HepG2 (cell line): Measurements from ENCODE around the gene SNX9. TPM values are rescaled to one million over a fixed set of nuclear protein-coding genes. Genes with fewer than 3 reads are reported as not detected.
A peak's percentile ranks its signal among the peaks of the same experiment; 100 is the strongest.

Source experiments
- ATAC-seq: fragments of 200-7000 bp; cut with Tn5 transposase; 3 replicates; pipeline ENCODE4 v1.9.1; 2020; ENCODE audit warnings: mild to moderate bottlenecking, moderate library complexity
- BruUV-seq: library from RNA; stranded (reverse); fragments of 400-500 nt; replicated peaks from 2 replicates; lab custom pipeline; 2021; lab: Mats Ljungman, UMichigan
- CTCF ChIA-PET: fragments of 300-600 bp; formaldehyde crosslinking; extraction: SDS; loops from one replicate; lab custom pipeline; 2021; ENCODE audit warnings: low total read pairs, inconsistent platforms, low intra/inter-chr PET ratio; lab: Yijun Ruan, JAX
- POLR2A ChIA-PET: fragments of 350-600 bp; sonication (Branson Sonifier 250); formaldehyde crosslinking; loops from one replicate; lab custom pipeline; 2020; ENCODE audit warnings: antibody characterized with exemption, inconsistent platforms; lab: Yijun Ruan, JAX
- DNase-seq: peaks from one replicate; pipeline ENCODE4 v3.0.0-alpha.2; 2015; ENCODE audit warnings: low spot score
- FAIRE-seq: peaks from 3 replicates; lab custom pipeline; 2011; peaks lifted over from hg19 to GRCh38; lab: Jason Lieb, UNC
- H2AFZ ChIP-seq: one replicate; pipeline ENCODE4 v1.6.1; 2011; ENCODE audit warnings: low read length, inconsistent platforms
- H3K27ac ChIP-seq: fragments of 300-600 bp; 3 replicates; pipeline ENCODE4 v1.8.0; 2011; ENCODE audit warnings: mixed run types, mild to moderate bottlenecking, mixed read lengths, low read length, inconsistent platforms; ENCODE audit not compliant: insufficient read depth; ENCODE audit errors: extremely low read length
- H3K27me3 ChIP-seq, 2 experiments: fragments of 200-600 bp in 1 of 2; 2 replicates in 1 of 2; 3 replicates in 1 of 2; pipeline versions ENCODE4 v1.6.0 to v1.8.0; 2011; ENCODE audit warnings: low read length in 2 of 2, mild to moderate bottlenecking in 2 of 2, moderate library complexity in 2 of 2, inconsistent platforms in 1 of 2; ENCODE audit not compliant: insufficient read depth in 2 of 2, control insufficient read depth in 1 of 2
- H3K36me3 ChIP-seq, 2 experiments: fragments of 200-600 bp in 1 of 2; replicated peaks in 1 of 2; 2 replicates in 1 of 2; 3 replicates in 1 of 2; pipeline versions ENCODE4 v1.5.1 to v1.8.0; 2011; ENCODE audit warnings: low read length in 2 of 2, inconsistent platforms in 1 of 2; ENCODE audit not compliant: insufficient read depth in 2 of 2, control insufficient read depth in 1 of 2
- H3K4me1 ChIP-seq: 2 replicates; pipeline ENCODE4 v1.5.1; 2012; ENCODE audit warnings: low read length, inconsistent platforms; ENCODE audit not compliant: insufficient read depth
- H3K4me2 ChIP-seq: 2 replicates; pipeline ENCODE4 v1.6.0; 2011; ENCODE audit warnings: low read depth, low read length, inconsistent platforms
- H3K4me3 ChIP-seq, 3 experiments: fragments of 200-600 bp in 1 of 3; sonication (generic), shearing (Covaris generic) in 1 of 3; replicated peaks in 1 of 3; 2 replicates each; pipeline ENCODE4 v1.5.1; 2011 to 2016; ENCODE audit warnings: low read length in 3 of 3, inconsistent platforms in 2 of 3, low read depth in 2 of 3, mild to moderate bottlenecking in 2 of 3, control low read depth in 1 of 3, mixed read lengths in 1 of 3; ENCODE audit not compliant: insufficient read depth in 1 of 3
- H3K79me2 ChIP-seq: one replicate; pipeline ENCODE4 v1.6.1; 2011; ENCODE audit warnings: low read length, inconsistent platforms; ENCODE audit not compliant: insufficient read depth
- H3K9ac ChIP-seq: 2 replicates; pipeline ENCODE4 v1.6.0; 2011; ENCODE audit warnings: mild to moderate bottlenecking, low read depth, low read length, inconsistent platforms; ENCODE audit not compliant: insufficient read depth
- H3K9me3 ChIP-seq: 2 replicates; pipeline ENCODE4 v1.5.1; 2012; ENCODE audit warnings: mild to moderate bottlenecking, low read length
- H4K20me1 ChIP-seq: 2 replicates; pipeline ENCODE4 v1.6.0; 2011; ENCODE audit warnings: inconsistent platforms, mild to moderate bottlenecking, low read length, moderate library complexity; ENCODE audit not compliant: insufficient read depth
- CREM ChIP-seq, 2 experiments: sonication (generic) in 1 of 2; formaldehyde crosslinking in 1 of 2; IDR thresholded peaks; 2 replicates each; pipeline versions ENCODE4 v1.4.0 to v1.6.1; 2016 to 2020; ENCODE audit warnings: antibody characterized with exemption in 1 of 2, mild to moderate bottlenecking in 1 of 2, missing genetic modification reagents in 1 of 2
- MTA3 ChIP-seq: sonication (generic); formaldehyde crosslinking; IDR thresholded peaks from 2 replicates; pipeline ENCODE4 v1.4.0; 2020; ENCODE audit warnings: missing genetic modification reagents
- PBX3 ChIP-seq: sonication (generic); formaldehyde crosslinking; IDR thresholded peaks from 2 replicates; pipeline ENCODE4 v1.8.1; 2023; ENCODE audit warnings: missing genetic modification reagents, inconsistent platforms, borderline replicate concordance
- RBAK ChIP-seq: sonication (generic); formaldehyde crosslinking; IDR thresholded peaks from 2 replicates; pipeline ENCODE4 v1.5.1; 2020; ENCODE audit warnings: mild to moderate bottlenecking, missing genetic modification reagents
- SOX13 ChIP-seq, 3 experiments: fragments of 450-650 bp in 1 of 3; sonication (generic) in 1 of 3; formaldehyde crosslinking in 1 of 3; IDR thresholded peaks in 2 of 3; conservative IDR thresholded peaks in 1 of 3; 2 replicates each; pipeline versions ENCODE4 v1.5.0 to v1.6.1; 2016 to 2020; ENCODE audit warnings: antibody characterized with exemption in 1 of 3, mild to moderate bottlenecking in 1 of 3, missing compliant biosample characterization in 1 of 3, missing genetic modification reagents in 1 of 3, moderate library complexity in 1 of 3
- STAG1 ChIP-seq: sonication (generic); formaldehyde crosslinking; IDR thresholded peaks from 2 replicates; pipeline ENCODE4 v1.4.0; 2020; ENCODE audit warnings: missing genetic modification reagents
- ZNF572 ChIP-seq: sonication (generic); formaldehyde crosslinking; IDR thresholded peaks from 2 replicates; pipeline ENCODE4 v1.5.1; 2020; ENCODE audit warnings: mild to moderate bottlenecking, missing genetic modification reagents
- ZNF749 ChIP-seq: sonication (generic); formaldehyde crosslinking; IDR thresholded peaks from 2 replicates; pipeline ENCODE4 v1.8.0; 2022; ENCODE audit warnings: mild to moderate bottlenecking, missing genetic modification reagents, moderate library complexity, borderline replicate concordance
- WGBS: methylation state at CpG from one replicate; pipeline ENCODE4 v1.1.6; 2017; ENCODE audit warnings: low lambda C conversion rate; 5-methylcytosine and 5-hydroxymethylcytosine counted together
- in situ Hi-C: cut with HindIII; loops from 2 replicates; pipeline ENCODE4 v1.10.0; 2017; ENCODE audit warnings: low pct_unique_long_range_greater_than_20kb; ENCODE audit not compliant: extremely low pct_ligation_motif_present
- intact Hi-C: fragments of 100-400 bp; cut with micrococcal nuclease; formaldehyde crosslinking; loops from one replicate; pipeline ENCODE4 v1.10.0; 2022; ENCODE audit not compliant: unreplicated experiment
- polyA plus RNA-seq, 8 experiments: library from polyadenylated mRNA; depleted of rRNA in 3 of 8; stranded (reverse) in 7 of 8; unstranded in 1 of 8; fragments of >200 nt; fragmentation: Illumina TruSeq in 4 of 8; extraction: Trizol in 4 of 8; gene quantifications; 2 replicates each; pipeline versions ENCODE4 v1.2.1 to v1.2.3, GENCODE V29; 2011 to 2016; ENCODE audit warnings: low read depth in 4 of 8, missing spikeins in 1 of 8, mixed read lengths in 1 of 8; ENCODE audit not compliant: insufficient read depth in 1 of 8
- total RNA-seq, 5 experiments: library from RNA; depleted of rRNA; stranded (reverse); fragments of >200 nt; fragmentation: Illumina TruSeq; extraction: Trizol; gene quantifications; 2 replicates each; pipeline ENCODE4 v1.2.3, GENCODE V29; 2016; ENCODE audit warnings: low read depth in 1 of 5
- TF ChIP-seq, protein P1 (sequence below): sonication (generic); formaldehyde crosslinking; IDR thresholded peaks from 2 replicates; pipeline ENCODE4 v1.5.0; 2020; ENCODE audit warnings: mild to moderate bottlenecking, missing genetic modification reagents, moderate library complexity
- TF ChIP-seq, protein P2 (sequence below): fragments of 450-650 bp; IDR thresholded peaks from 2 replicates; pipeline ENCODE4 v1.6.1; 2017; ENCODE audit warnings: mild to moderate bottlenecking
- TF ChIP-seq, protein P3 (sequence below): sonication (generic); formaldehyde crosslinking; IDR thresholded peaks from 2 replicates; pipeline ENCODE4 v1.5.0; 2020; ENCODE audit warnings: missing genetic modification reagents

SNX9 gene
- total and polyA plus RNA-seq, 2 of the 13 experiments (the other 11 are each of a cell fraction or from before 2014, with no cell fraction given): 21.9 to 36.0 TPM

- H2AFZ ChIP-seq: no peak overlapping the region
- ATAC-seq (no peak), FAIRE-seq (no peak), DNase-seq (no peak)
- H3K9ac ChIP-seq: no peak overlapping the region
- 97% methylated on average over 7 of the region's 7 CpGs for WGBS
- no peak overlapping the region for H3K27ac ChIP-seq
- peaks cover 24 to 39% of the 10 kb centered on the region in 2 experiments for H3K36me3 ChIP-seq
- in situ Hi-C loops (no loop called here), intact Hi-C loops (no loop called here)
- no TSS peak for BruUV-seq
- no peak for TF ChIP-seq MTA3
- TF ChIP-seq STAG1 (CRISPR knock-in tag): 0 out of 2 replicates have a peak, but pooled peaks have one; percentile 11
- TF ChIP-seq, protein P1, sequence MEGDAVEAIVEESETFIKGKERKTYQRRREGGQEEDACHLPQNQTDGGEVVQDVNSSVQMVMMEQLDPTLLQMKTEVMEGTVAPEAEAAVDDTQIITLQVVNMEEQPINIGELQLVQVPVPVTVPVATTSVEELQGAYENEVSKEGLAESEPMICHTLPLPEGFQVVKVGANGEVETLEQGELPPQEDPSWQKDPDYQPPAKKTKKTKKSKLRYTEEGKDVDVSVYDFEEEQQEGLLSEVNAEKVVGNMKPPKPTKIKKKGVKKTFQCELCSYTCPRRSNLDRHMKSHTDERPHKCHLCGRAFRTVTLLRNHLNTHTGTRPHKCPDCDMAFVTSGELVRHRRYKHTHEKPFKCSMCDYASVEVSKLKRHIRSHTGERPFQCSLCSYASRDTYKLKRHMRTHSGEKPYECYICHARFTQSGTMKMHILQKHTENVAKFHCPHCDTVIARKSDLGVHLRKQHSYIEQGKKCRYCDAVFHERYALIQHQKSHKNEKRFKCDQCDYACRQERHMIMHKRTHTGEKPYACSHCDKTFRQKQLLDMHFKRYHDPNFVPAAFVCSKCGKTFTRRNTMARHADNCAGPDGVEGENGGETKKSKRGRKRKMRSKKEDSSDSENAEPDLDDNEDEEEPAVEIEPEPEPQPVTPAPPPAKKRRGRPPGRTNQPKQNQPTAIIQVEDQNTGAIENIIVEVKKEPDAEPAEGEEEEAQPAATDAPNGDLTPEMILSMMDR: peak; percentile 15; the same call in 1 of the 2 replicates
- ChIA-PET POLR2A (no interaction called here), CTCF (no interaction called here)
- H4K20me1 ChIP-seq: no peaks in the 10 kb centered on the region
- H3K27me3 ChIP-seq: no peaks in the 10 kb centered on the region
- H3K4me3 ChIP-seq: no peak overlapping the region
- no peaks in the 10 kb centered on the region for H3K9me3 ChIP-seq
- H3K79me2 ChIP-seq: no peaks in the 10 kb centered on the region
- no peak overlapping the region for H3K4me2 ChIP-seq
- no peaks in the 10 kb centered on the region for H3K4me1 ChIP-seq
These were observed 75.1 kb downstream of the SNX9 start for GRCh38 chr6:157898169-157898568.

DNA sequence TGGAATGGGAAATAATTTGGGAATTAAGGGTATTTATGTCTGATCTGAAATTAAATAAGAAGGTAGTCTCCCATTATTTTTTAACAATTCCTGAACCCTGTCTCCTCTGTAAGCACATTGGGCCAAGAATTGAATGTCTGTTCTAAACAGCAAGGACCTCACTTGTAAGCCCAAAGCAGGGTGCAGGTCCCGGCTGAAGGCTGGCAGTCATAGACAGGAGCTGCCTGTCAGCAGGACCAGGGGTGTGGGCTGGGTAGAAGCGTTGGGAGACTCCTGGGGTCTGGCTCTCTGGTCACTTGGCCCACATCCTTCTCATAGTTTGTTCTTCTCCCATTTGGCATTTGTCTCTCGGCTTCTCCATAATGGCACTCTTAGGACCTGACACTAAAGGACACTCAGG lies 75.6 kb downstream of the SNX9 start:
- H3K4me3 ChIP-seq: no peak overlapping the region
- no peak overlapping the region for H3K9ac ChIP-seq
- H3K79me2 ChIP-seq: no peaks in the 10 kb centered on the region
- CTCF ChIA-PET: no interaction called here
- no peak overlapping the region for H3K27ac ChIP-seq
- POLR2A ChIA-PET: no interaction called here
- no peaks in the 10 kb centered on the region for H3K27me3 ChIP-seq
- ATAC-seq: no peak
- no peak overlapping the region for H2AFZ ChIP-seq
- FAIRE-seq: no peak
- no peaks in the 10 kb centered on the region for H3K4me1 ChIP-seq
- no TSS peak for BruUV-seq
- H4K20me1 ChIP-seq: no peaks in the 10 kb centered on the region
- DNase-seq: no peak
- H3K4me2 ChIP-seq: no peak overlapping the region
- H3K36me3 ChIP-seq: peaks cover 26 to 43% of the 10 kb centered on the region in 2 experiments
- 88% methylated on average over 3 of the region's 3 CpGs for WGBS
- in situ Hi-C loops: no loop called here
- H3K9me3 ChIP-seq: no peaks in the 10 kb centered on the region
- intact Hi-C loops: no loop called here
- TF ChIP-seq PBX3 (no peak), CREM (IDR thresholded peaks at IDR 0.05) (no peak), CREM (CRISPR knock-in tag; IDR thresholded peaks at IDR 0.05) (no peak), ZNF572 (CRISPR knock-in tag) (no peak), SOX13 (IDR thresholded peaks at IDR 0.05) (no peak), SOX13 (CRISPR knock-in tag; conservative IDR thresholded peaks at IDR 0.05 in 1 of 2, IDR thresholded peaks at IDR 0.05 in 1 of 2) (no peak), ZNF749 (CRISPR knock-in tag) (no peak), RBAK (CRISPR knock-in tag) (no peak)
- TF ChIP-seq, protein P2, sequence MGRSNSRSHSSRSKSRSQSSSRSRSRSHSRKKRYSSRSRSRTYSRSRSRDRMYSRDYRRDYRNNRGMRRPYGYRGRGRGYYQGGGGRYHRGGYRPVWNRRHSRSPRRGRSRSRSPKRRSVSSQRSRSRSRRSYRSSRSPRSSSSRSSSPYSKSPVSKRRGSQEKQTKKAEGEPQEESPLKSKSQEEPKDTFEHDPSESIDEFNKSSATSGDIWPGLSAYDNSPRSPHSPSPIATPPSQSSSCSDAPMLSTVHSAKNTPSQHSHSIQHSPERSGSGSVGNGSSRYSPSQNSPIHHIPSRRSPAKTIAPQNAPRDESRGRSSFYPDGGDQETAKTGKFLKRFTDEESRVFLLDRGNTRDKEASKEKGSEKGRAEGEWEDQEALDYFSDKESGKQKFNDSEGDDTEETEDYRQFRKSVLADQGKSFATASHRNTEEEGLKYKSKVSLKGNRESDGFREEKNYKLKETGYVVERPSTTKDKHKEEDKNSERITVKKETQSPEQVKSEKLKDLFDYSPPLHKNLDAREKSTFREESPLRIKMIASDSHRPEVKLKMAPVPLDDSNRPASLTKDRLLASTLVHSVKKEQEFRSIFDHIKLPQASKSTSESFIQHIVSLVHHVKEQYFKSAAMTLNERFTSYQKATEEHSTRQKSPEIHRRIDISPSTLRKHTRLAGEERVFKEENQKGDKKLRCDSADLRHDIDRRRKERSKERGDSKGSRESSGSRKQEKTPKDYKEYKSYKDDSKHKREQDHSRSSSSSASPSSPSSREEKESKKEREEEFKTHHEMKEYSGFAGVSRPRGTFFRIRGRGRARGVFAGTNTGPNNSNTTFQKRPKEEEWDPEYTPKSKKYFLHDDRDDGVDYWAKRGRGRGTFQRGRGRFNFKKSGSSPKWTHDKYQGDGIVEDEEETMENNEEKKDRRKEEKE: no peak
- TF ChIP-seq, protein P3, sequence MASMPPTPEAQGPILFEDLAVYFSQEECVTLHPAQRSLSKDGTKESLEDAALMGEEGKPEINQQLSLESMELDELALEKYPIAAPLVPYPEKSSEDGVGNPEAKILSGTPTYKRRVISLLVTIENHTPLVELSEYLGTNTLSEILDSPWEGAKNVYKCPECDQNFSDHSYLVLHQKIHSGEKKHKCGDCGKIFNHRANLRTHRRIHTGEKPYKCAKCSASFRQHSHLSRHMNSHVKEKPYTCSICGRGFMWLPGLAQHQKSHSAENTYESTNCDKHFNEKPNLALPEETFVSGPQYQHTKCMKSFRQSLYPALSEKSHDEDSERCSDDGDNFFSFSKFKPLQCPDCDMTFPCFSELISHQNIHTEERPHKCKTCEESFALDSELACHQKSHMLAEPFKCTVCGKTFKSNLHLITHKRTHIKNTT (CRISPR knock-in tag): no peak
